LHCN-M2 (cell line): ENCODE measurements around the gene PEX1. TPM values are rescaled to one million over a fixed set of nuclear protein-coding genes. Genes with fewer than 3 reads are reported as not detected.
"Not testable (repeated sequence)": the region's sequence is repeated elsewhere in the genome, so short reads cannot be mapped to it uniquely, and the experiment has no call there.

Experiments
- DNase-seq: peaks from one replicate; pipeline ENCODE4 v3.0.0-alpha.2; 2012; ENCODE audit warnings: low read depth
- total RNA-seq: library from RNA; depleted of rRNA; stranded (reverse); fragments of >200 nt; gene quantifications from 2 replicates; pipeline ENCODE4 v1.2.3, GENCODE V29; 2014; rRNA removed

Gene PEX1
- total RNA-seq, 1 experiment from 2014 or later: 19.6 TPM

- peak; percentile 45 for DNase-seq
These were observed 67.0 kb downstream of the PEX1 start for GRCh38 chr7:92461027-92462003.

- no peak for DNase-seq
These were observed 67.8 kb downstream of the PEX1 start for GRCh38 chr7:92460510-92460909.

GRCh38 chr7:92460109-92460508, 68.2 kb downstream of the PEX1 start:
- no peak for DNase-seq

GRCh38 chr7:92456236-92456635, 72.1 kb downstream of the PEX1 start:
- no peak for DNase-seq

- DNase-seq: no peak
These were observed 76.7 kb downstream of the PEX1 start for GRCh38 chr7:92451645-92452044.

DNA sequence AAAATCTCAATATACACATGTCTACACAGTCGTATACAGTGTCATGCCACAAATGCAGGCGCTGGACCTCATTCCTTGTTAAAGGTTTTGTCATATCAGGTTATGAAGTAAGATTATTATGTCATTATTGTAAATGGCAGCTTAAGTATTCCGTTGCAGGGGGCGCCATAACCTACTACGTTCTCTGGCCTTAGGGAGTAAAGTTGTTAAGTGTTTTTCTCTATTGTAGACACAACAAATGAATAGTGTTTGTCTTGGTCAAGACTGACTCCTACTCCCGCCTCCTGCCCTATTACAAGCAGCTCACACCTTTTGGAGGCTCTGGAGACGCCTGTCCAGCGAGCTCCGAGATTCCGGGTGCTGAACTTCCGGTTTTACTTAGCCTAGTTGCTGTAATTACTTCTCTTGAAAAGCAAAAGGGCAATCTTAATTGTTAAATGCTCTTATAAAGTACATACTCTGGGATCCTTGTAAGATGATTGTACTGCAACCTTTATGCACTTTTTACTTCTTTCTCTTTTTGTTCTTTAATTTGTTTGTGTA, 80.0 kb downstream of the PEX1 start:
- peak; percentile 62 for DNase-seq

DNA sequence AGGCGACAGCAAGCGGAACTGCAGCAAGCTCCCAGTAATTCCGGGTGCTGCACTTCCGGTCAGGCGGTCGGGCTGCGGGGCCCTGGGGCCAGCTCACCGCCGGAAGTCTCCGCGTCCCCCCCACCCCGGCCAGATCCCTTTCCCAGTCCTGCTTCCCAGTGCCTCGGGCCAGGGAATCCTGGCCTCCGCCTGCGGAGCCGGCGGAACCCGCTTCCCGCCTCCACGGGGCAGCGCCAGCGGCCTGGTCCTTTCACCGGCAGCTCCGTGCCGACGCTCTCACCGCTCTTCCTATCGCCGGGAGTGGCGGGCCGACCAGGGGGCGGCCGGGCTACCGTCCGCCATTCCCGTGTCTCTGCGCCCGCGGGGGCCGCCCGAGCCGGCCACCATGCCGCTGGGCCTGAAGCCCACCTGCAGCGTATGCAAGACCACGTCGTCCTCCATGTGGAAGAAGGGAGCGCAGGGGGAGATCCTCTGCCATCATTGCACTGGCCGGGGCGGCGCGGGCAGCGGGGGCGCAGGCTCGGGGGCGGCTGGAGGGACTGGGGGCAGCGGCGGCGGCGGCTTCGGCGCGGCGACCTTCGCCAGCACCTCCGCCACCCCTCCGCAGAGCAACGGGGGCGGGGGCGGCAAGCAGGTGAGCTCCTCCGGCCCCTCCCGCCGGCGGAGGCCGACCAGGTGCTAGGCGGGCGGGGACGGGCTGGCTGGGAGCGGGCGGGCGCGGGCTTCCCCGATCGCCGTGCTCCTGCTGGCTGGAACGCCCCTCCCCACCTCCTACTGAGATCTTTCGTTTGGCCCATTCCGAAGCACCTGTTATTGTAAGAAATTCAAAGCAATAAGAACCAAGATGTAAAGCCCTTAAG, 80.7 kb downstream of the PEX1 start, which contains the start of gene GATAD1:
Gene GATAD1, plus strand, starts transcription at position 138 of the 860 bp plus-strand sequence. Its CDS starts 248 bp downstream, at position 386.
- peak; percentile 93 for DNase-seq

DNA sequence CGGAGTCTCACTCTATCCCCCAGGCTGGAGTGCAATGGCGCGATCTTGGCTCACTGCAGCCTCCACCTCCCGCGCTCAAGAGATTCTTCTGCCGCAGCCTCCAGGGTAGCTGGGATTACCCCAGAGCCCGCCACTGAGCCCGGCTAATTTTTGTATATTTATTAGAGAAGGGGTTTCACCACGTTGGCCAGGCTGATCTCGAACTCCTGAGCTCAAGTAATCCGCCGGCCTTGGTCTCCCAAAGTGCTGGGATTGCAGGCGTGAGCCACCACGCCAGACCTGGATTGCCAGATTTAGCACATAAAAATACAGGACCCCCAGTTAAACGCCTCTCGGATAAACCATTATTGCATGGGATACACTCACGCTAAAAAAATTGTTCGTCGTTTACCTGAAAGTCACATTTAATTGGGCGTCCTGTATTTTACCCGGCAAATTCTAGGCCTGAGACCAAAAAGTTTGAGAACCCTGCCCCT, 81.4 kb downstream of the PEX1 start:
- no peak for DNase-seq

DNA sequence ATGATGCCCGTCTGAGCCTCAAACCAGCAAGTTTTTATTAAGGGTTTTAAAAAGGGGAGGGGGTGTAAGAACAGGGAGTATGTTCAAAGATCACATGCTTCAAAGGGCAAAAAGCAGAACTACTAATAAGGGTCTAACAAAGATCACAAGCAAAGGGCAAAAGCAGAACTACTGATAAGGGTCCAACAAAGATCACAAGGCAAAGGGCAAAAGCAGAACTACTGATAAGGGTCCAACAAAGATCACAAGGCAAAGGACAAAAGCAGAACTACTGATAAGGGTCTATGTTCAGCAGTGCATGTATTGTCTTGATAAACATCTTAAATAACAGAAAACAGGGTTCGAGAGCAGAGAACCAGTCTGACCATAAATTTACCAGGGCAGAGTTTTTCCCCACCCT, 85.6 kb downstream of the PEX1 start:
- DNase-seq: not testable (repeated sequence)

- no peak for DNase-seq
These were observed 90.3 kb downstream of the PEX1 start for GRCh38 chr7:92437956-92438491.

Other genes with a start within 250 kb of the PEX1 start
- gene GATAD1, start 81.0 kb downstream of the PEX1 start, total RNA-seq: 24.1 and 29.5 TPM in 2 replicates
- not detected in 2 replicates for gene ERVW-1, start 50.6 kb downstream of the PEX1 start, total RNA-seq
- gene RBM48, start 275 bp upstream of the PEX1 start, total RNA-seq: 12.9 and 13.1 TPM in 2 replicates
- gene FAM133B, start 61.9 kb upstream of the PEX1 start, total RNA-seq: 25.6 and 30.0 TPM in 2 replicates